ENCODE measurements around the gene PKD2L2.
"Not testable (repeated sequence)": the region's sequence is repeated elsewhere in the genome, so short reads cannot be mapped to it uniquely, and the experiment has no call there.

Gene PKD2L2

DNA sequence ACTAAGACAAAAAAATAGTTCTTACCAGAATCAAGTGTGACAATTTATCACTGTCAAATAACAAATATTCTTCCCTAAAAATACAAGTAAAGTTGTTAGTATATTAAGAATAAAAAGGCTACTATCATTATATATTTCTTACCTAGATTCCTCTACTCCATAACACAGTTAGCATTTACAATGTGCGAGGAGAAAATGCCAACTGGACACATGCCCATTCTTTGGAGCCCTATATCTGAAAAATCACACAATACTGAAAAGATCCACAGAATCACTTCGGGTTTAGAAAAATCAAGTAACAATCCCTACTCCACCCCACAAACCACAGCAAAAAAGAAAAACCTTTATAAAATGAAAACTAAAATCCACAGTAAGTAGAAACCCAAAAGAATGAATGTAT, 70.9 kb downstream of the PKD2L2 start:
- no peak for DNase-seq

- no peak for DNase-seq
These were observed 71.6 kb downstream of the PKD2L2 start for GRCh38 chr5:137960819-137961218.

DNA sequence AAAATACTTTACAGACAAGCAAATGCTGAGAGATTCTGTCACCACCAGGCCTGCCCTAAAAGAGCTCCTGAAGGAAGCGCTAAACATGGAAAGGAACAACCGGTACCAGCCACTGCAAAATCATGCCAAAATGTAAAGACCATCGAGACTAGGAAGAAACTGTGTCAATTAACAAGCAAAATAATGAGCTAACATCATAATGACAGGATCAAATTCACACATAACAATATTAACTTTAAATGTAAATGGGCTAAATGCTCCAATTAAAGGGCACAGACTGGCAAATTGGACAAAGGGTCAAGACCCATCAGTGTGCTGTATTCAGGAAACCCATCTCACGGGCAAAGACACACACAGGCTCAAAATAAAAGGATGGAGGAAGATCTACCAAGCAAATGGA, 81.1 kb downstream of the PKD2L2 start:
- DNase-seq = not testable (repeated sequence)

DNA sequence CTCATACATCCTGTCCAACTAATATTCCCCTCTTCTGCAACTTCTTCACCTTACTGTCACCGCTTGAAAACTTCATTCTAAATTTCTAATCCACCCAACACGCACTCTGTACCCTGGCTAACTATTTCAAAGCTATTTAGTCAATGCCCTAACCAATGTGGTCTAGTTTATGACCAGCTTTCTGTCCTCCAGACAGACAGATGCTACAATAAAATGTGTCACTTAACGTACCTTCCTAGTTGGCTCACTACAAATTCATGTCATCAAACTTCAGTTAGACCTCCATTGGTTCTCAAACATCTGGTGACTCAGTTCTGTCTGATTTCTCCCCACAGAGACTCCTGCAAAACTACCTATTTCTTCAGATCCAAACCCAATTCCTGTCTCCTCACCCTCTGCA, 86.0 kb downstream of the PKD2L2 start:
- DNase-seq = no peak

DNA sequence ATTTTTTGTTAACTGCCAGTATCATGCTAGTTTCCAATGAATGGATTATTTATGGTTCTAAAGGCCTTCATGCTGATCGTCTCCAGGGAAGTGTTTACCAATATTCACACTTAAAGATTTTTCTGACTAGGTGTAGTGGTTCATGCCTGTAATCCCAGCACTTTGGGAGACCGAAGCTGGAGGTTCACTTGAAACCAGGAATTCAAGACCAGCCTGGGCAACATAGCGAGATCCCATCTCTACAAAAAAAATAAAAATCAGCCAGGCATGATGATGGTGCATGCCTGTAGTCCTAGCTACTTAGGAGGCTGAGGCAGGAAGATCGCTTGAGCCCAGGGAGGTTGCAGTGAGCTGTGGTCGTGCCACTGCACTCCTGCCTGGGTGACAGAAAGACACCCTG, 100.2 kb downstream of the PKD2L2 start:
- no peak for DNase-seq
